ENCODE measurements around the gene EZR. TPM values are rescaled to one million over a fixed set of nuclear protein-coding genes. Genes with fewer than 3 reads are reported as not detected.

Gene EZR
- polyA plus RNA-seq, 3 donors, result 68.1 to 95.8 (median 86.3) TPM

DNA sequence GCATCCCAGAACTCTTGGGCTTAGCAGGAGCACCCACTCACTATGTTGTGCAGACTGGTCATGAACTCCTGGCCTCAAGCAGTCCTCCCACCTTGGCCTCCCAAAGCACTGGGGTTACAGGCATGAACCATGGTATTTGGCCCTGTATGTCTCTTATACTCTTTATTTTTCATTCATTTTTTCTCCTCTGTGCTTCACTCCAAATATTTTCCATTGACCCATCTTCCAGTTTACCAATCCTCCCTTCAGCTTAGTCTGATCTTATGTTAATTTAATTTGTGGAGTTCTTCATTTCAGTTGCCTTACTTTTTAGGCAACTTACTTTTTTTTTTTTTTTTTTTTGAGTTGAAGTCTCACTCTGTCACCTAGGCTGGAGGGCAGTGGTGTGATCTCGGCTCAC, 79.5 kb downstream of the EZR start:
- Histone ChIP-seq H3K4me1 (ENCODE audit: control insufficient read depth in 1 of 2, insufficient read depth in 2 of 2, low read length in 2 of 2) (peaks cover 13 to 17% of the 10 kb centered on the region in 2 donors), H3K4me2 (replicated peaks; ENCODE audit: extremely low read depth, low read length, poor library complexity, severe bottlenecking) (no peak overlapping the region), H3K27me3 (ENCODE audit: control insufficient read depth in 2 of 2, insufficient read depth in 2 of 2, low read length in 2 of 2) (no peaks in the 10 kb centered on the region), H3K79me2 (ENCODE audit: insufficient read depth, low read length) (no peaks in the 10 kb centered on the region), H3K9me3 (replicated peaks in 1 of 2; ENCODE audit: control insufficient read depth in 1 of 2, insufficient read depth in 1 of 2, low read length in 2 of 2) (peaks cover 9 to 12% of the 10 kb centered on the region in 2 donors), H3K27ac (ENCODE audit: low read depth in 1 of 2, low read length in 2 of 2) (no peak overlapping the region), H2AFZ (ENCODE audit: insufficient read depth, low read depth, low read length, poor library complexity, severe bottlenecking) (no peak overlapping the region), H3K36me3 (replicated peaks in 1 of 2; ENCODE audit: control insufficient read depth in 1 of 2, insufficient read depth in 2 of 2, low read length in 2 of 2) (peaks cover 3 to 20% of the 10 kb centered on the region in 2 donors), H3K4me3 (replicated peaks in 1 of 3; ENCODE audit: low read depth in 2 of 3, low read length in 3 of 3) (no peak overlapping the region), H3K9ac (ENCODE audit: insufficient read depth, low read length, poor library complexity, severe bottlenecking) (no peak overlapping the region), H4K20me1 (ENCODE audit: insufficient read depth, low read length) (peaks cover 14% of the 10 kb centered on the region)
- no peak for DNase-seq
- intact Hi-C loops (cut with micrococcal nuclease), result no loop called here
- Mint-ChIP-seq H3K27me3 (ENCODE audit: low read depth in 3 of 3) (peaks cover 0 to 1% (median 1%) of the 10 kb centered on the region in 3 donors), H3K36me3 (peaks cover 48 to 74% of the 10 kb centered on the region in 2 donors), H3K9me3 (peaks cover 6 to 16% (median 12%) of the 10 kb centered on the region in 7 donors), H3K4me1 (peaks cover 12% of the 10 kb centered on the region), H3K4me3 (no peak overlapping the region), H3K27ac (no peak overlapping the region)
- TF ChIP-seq, protein P1, sequence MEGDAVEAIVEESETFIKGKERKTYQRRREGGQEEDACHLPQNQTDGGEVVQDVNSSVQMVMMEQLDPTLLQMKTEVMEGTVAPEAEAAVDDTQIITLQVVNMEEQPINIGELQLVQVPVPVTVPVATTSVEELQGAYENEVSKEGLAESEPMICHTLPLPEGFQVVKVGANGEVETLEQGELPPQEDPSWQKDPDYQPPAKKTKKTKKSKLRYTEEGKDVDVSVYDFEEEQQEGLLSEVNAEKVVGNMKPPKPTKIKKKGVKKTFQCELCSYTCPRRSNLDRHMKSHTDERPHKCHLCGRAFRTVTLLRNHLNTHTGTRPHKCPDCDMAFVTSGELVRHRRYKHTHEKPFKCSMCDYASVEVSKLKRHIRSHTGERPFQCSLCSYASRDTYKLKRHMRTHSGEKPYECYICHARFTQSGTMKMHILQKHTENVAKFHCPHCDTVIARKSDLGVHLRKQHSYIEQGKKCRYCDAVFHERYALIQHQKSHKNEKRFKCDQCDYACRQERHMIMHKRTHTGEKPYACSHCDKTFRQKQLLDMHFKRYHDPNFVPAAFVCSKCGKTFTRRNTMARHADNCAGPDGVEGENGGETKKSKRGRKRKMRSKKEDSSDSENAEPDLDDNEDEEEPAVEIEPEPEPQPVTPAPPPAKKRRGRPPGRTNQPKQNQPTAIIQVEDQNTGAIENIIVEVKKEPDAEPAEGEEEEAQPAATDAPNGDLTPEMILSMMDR (IDR thresholded peaks at IDR 0.05), result no peak
- no CpG with 5 or more reads among the region's 1 CpG for WGBS (ENCODE audit: insufficient coverage)

DNA sequence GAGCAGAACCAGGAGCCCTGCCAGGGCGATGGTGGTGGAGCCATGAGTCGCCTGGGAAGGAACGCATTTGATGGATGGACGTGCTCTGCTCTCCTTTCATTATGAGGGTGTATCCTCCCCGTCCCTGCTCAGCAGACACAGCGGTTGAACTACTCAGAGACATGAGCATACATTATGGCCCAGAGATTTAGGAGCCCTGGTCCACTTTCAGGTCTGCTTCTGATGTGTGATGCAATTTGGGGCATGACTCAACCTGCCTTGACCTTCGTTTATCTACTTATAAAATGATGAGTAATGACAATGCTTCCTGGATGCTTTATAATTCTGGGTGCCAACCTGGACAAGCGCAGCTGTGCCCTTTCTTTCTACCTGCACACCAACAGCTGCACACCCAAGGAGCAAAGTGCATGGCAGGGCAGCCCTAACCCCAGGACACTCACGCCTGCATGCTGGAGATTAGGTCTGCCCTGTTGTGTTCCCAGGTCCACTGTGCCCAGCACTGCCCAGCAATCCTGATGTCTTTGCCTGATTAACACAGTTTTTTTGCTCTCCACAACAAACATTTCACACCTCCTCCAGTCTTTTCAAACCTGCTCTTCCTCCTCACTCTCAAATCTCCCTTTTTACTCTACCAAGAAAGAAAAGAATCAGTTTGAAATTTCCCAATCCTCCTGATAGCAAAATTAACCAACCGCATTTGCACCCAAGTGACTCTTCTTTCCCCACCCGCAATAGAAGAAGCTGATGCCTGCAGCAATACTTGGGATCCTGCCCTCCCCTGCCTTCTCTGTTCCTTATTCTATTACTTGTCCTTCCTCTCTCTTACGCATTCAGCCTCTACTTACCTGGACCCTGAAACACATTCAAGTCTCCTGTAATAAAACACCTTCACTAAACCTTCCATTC, 81.2 kb downstream of the EZR start:
- peaks cover 22 to 28% of the 10 kb centered on the region in 2 donors for H3K9me3 ChIP-seq (replicated peaks in 1 of 2; ENCODE audit: control insufficient read depth in 1 of 2, insufficient read depth in 1 of 2, low read length in 2 of 2)
- H3K4me1 Mint-ChIP-seq, result peaks cover 12% of the 10 kb centered on the region
- no peaks in the 10 kb centered on the region for H3K79me2 ChIP-seq (ENCODE audit: insufficient read depth, low read length)
- H3K4me1 ChIP-seq (ENCODE audit: control insufficient read depth in 1 of 2, insufficient read depth in 2 of 2, low read length in 2 of 2), result peaks cover 13 to 17% of the 10 kb centered on the region in 2 donors
- intact Hi-C loops (cut with micrococcal nuclease), result no loop called here
- peaks cover 15 to 30% (median 29%) of the 10 kb centered on the region in 7 donors for H3K9me3 Mint-ChIP-seq
- peaks cover 14% of the 10 kb centered on the region for H4K20me1 ChIP-seq (ENCODE audit: insufficient read depth, low read length)
- peak overlapping the region; percentile 43 to 84 (median 67) for H3K27ac Mint-ChIP-seq
- no peaks in the 10 kb centered on the region for H3K27me3 ChIP-seq (ENCODE audit: control insufficient read depth in 2 of 2, insufficient read depth in 2 of 2, low read length in 2 of 2)
- peaks cover 0 to 22% of the 10 kb centered on the region in 2 donors for H3K36me3 ChIP-seq (replicated peaks in 1 of 2; ENCODE audit: control insufficient read depth in 1 of 2, insufficient read depth in 2 of 2, low read length in 2 of 2)
- TF ChIP-seq, protein P1 (IDR thresholded peaks at IDR 0.05), result no peak
- H2AFZ ChIP-seq (ENCODE audit: insufficient read depth, low read depth, low read length, poor library complexity, severe bottlenecking), result no peak overlapping the region
- 52% methylated on average over 6 of the region's 12 CpGs for WGBS (ENCODE audit: insufficient coverage)
- H3K27ac ChIP-seq (ENCODE audit: low read depth in 1 of 2, low read length in 2 of 2), result peak overlapping the region in 1 of 2 donors; percentile 38
- H3K36me3 Mint-ChIP-seq, result peaks cover 47 to 73% of the 10 kb centered on the region in 2 donors
- DNase-seq, result peak; percentile 60 to 75 (median 69)
- no peak overlapping the region for H3K9ac ChIP-seq (ENCODE audit: insufficient read depth, low read length, poor library complexity, severe bottlenecking)
- peak overlapping the region in 1 of 2 donors; percentile 44 for H3K4me3 Mint-ChIP-seq
- H3K4me2 ChIP-seq (replicated peaks; ENCODE audit: extremely low read depth, low read length, poor library complexity, severe bottlenecking), result no peak overlapping the region
- H3K4me3 ChIP-seq (replicated peaks in 1 of 3; ENCODE audit: low read depth in 2 of 3, low read length in 3 of 3), result no peak overlapping the region
- no peaks in the 10 kb centered on the region for H3K27me3 Mint-ChIP-seq (ENCODE audit: low read depth in 3 of 3)
